Right forelimb (tissue), 1 donor: Measurements from ENCODE around the gene OR14I1.
"Not testable (repeated sequence)": the region's sequence is repeated elsewhere in the genome, so short reads cannot be mapped to it uniquely, and the experiment has no call there.

ENCODE experiments used
- DNase-seq: peaks from one replicate; pipeline ENCODE4 v3.0.0-alpha.2; 2018

Gene OR14I1

DNA sequence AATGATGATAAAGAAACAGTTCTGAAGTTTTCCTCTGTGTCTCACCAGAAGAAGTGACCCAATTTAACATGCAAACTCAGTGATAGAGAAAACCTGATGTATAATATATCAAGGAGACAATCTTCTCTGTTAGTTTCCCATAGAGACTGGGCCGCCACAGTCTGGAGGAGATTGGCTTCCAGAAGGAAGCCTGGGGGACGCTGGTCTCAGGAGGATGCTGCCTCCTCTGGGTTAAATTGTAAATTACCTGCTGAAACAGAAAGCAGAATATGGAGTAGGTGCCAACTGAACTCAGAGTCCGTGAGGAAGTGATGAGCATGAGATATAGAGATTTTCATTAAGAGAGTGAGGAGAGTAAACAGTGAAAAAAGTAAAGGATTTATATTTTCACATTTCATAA is 15.8 kb downstream of the OR14I1 start:
- no peak for DNase-seq

DNA sequence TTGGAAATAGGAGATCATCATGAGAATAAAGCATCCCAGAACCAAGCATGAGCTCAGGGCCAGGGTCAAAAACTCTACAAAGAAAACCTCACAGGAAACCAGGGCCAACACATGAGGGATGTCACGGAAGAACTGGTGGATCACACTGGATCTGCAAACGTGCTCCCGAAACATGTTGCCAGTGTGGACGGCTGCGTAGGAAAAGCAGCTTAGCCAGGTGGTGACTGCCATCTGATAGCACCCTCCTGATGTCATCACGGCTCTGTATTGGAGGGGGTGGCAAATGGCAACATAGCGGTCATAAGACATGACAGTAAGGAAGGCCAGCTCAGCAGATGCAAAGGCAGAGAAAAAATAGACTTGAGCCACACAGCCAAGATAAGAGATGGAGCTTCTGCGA is 20.9 kb downstream of the OR14I1 start:
- DNase-seq, result no peak

DNA sequence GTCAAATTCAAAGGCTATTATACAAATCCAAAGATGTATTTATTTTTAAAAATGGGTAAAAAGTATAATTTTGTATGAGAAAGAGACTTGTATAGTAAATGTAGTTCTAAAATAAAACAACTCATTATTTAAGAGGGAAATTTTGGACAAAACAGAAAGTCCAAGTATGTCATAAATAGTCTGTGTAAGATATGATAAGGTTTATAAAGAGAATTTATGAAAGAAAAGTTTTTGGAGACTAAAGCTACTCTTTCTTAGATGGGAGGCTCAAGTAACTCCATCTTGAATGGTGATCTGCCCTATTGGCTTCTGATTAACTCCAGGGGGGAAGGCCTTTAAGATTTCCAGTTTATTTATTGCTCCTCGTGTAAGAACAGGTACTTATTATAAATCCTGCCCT is 32.6 kb downstream of the OR14I1 start:
- DNase-seq, result no peak

DNA sequence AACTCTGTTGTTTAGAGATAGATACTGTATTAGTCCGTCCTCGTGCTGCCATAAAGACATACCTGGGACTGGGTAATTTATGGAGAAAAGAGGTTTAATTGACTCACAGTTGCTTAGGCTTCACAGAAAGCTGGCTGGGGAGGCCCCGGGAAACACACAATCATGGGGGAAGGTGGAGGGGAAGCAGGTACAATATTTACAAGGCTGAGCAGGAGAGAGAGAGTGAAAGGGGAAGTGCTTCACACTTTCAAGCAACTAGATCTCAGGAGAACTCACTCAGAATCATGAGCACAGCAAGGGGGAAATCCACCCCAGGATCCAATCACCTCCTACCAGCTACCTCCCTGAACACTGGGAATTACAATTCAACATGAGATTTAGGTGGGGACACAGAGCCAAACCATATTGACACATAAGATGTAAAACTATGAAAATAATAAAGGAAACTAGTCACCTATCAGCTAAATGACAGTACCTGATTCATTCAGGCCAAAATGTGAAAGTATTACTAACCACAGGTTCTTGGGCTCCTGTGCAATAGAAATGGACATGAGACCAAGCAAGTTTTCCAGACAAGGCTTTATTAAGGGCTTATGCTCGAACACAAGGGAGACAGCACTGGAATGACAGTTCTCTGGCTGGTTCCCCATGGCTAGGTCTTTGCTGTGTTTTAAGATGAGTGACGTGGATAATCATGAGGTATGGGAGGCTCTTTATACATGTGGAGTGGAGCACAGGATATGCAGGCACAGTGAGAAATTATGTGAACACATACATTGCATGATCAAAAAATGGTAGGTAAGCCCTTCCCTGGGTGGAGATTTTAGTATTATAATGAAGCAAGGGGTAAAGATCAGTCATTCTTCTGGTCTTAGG is 38.9 kb downstream of the OR14I1 start:
- DNase-seq, result not testable (repeated sequence)

DNA sequence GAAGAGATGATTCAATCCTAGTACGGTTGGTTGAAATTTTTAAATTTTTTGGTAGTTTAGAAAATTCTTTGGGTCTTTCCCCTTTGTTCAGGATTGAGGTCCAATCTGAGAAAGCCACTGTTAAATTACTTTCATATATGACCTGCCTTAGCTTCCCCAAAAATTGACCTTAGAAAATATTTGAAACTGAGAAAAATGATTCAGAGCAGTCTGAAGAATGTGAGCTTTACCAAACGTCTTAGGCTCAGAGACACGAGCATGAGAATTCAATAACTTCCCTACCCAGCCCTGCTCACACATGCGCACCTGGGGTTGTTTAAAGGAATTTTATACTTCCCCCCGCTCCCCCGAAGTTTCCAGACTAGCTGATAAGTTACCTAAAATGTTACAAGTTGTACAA is 45.8 kb downstream of the OR14I1 start:
- DNase-seq, result not testable (repeated sequence)

DNA sequence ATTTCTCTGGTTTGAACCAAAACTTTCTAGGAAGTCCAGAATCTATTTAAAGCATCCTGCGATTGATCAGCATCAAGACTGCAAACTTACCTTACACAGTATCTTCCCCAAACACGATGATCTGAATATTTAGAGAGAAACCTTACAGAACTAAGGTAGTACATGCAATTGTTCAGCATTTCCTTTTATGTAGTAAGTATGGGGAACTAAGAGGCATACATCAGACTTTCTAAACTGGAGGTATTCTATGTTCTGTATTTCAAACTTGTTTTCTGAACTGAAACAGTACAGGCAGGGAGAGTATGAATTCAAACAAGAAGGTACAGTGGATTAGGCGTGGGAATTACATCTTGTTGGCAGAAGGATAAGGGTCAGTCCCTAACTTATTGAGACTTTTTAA is 47.2 kb downstream of the OR14I1 start, which contains the start of gene OR2T27:
TSS of gene OR2T27 (minus strand) at position 175 of the 400 bp plus-strand sequence. CDS start 4,644 bp downstream, outside the sequence.
- DNase-seq, result not testable (repeated sequence)
